Endothelial cell of hepatic sinusoid (primary cell): ENCODE measurements around the gene CSNK2B.

Experiments
- in situ Hi-C: cut with HindIII; loops from 2 replicates; pipeline ENCODE4 v1.10.0; 2017; ENCODE audit warnings: low sequenced_read_pairs

Gene CSNK2B

GRCh38 chr6:31665501-31666336, at the start of gene CSNK2B:
Gene CSNK2B (plus strand): TSS chr6:31666080. CDS start chr6:31666832, 752 bp downstream.
- in situ Hi-C loops = no loop called here

- in situ Hi-C loops = loop anchor here (5.0 kb wide), 2 partner anchors 35 to 75 kb away; partner anchors contain the start of genes DDX39B and LTB
Measured at GRCh38 chr6:31617010-31617409, 48.9 kb upstream of the CSNK2B start.

GRCh38 chr6:31619805-31620585, 45.9 kb upstream of the CSNK2B start:
- in situ Hi-C loops = loop anchor here (5.0 kb wide), 2 partner anchors 38 to 78 kb away; partner anchors contain the start of genes DDX39B and LTB

GRCh38 chr6:31620586-31621319, 45.1 kb upstream of the CSNK2B start, which contains the start of gene PRRC2A:
Gene PRRC2A (plus strand): TSS chr6:31620715. CDS start chr6:31622790, 2,075 bp downstream.
- in situ Hi-C loops = no loop called here

- in situ Hi-C loops = no loop called here
Measured at GRCh38 chr6:31621320-31621939, 44.5 kb upstream of the CSNK2B start.

- in situ Hi-C loops = no loop called here
Measured at GRCh38 chr6:31621991-31622390, 43.9 kb upstream of the CSNK2B start.

- in situ Hi-C loops = no loop called here
Measured at GRCh38 chr6:31622684-31623091, 43.2 kb upstream of the CSNK2B start.

GRCh38 chr6:31624070-31624469, 41.8 kb upstream of the CSNK2B start:
- in situ Hi-C loops = no loop called here

- in situ Hi-C loops = no loop called here
Measured at GRCh38 chr6:31626952-31627351, 38.9 kb upstream of the CSNK2B start.

GRCh38 chr6:31627690-31628287, 38.1 kb upstream of the CSNK2B start:
- in situ Hi-C loops = no loop called here

GRCh38 chr6:31629014-31629413, 36.9 kb upstream of the CSNK2B start:
- in situ Hi-C loops = no loop called here

GRCh38 chr6:31630177-31630934, 35.5 kb upstream of the CSNK2B start:
- in situ Hi-C loops = no loop called here

GRCh38 chr6:31631209-31631608, 34.7 kb upstream of the CSNK2B start:
- in situ Hi-C loops = no loop called here

GRCh38 chr6:31631681-31632278, 34.1 kb upstream of the CSNK2B start:
- in situ Hi-C loops = no loop called here

- in situ Hi-C loops = no loop called here
Measured at GRCh38 chr6:31632279-31632946, 33.5 kb upstream of the CSNK2B start.

- in situ Hi-C loops = no loop called here
Measured at GRCh38 chr6:31633447-31633846, 32.4 kb upstream of the CSNK2B start.

GRCh38 chr6:31634131-31634530, 31.7 kb upstream of the CSNK2B start:
- in situ Hi-C loops = no loop called here

GRCh38 chr6:31634969-31635575, 30.8 kb upstream of the CSNK2B start:
- in situ Hi-C loops = no loop called here
